Activated effector memory CD4-positive, alpha-beta T cell treated with anti-CD3 and anti-CD28 coated beads, Interleukin-2, amount 50 U/mL, for 16 hours (primary cell): Measurements from ENCODE around the gene COG3.

ENCODE experiments used
- DNase-seq: peaks from one replicate; pipeline ENCODE4 v3.0.0-alpha.2; 2020

Gene COG3

GRCh38 chr13:45548281-45548680, 83.5 kb downstream of the COG3 start:
- no peak for DNase-seq

DNA sequence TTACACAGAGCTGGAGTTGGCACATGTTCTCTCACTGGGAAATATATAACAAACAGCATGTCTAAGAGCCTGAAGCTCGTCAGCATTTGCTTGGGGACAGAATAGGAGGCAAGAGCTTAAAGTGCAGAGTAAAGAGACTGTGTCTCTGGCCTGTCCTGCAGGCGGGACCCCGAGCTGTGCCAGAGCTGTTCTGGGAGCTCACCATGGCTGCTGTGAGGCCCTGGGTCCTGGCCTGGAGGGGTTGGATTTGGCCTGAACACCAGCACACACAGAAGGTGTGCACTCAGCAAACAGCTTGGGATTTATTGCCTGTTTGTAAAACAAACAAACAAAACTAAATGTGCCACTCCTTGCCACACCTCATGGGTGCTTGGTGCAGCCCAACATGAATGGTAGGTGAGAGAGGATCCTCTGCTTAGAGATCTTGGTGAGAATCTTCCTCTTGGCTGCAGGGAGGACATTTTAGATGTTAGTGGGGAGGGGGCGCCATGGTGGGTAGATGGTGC, 89.9 kb downstream of the COG3 start:
- DNase-seq: no peak

- DNase-seq: no peak
Measured at GRCh38 chr13:45564133-45564776, 99.5 kb downstream of the COG3 start.

DNA sequence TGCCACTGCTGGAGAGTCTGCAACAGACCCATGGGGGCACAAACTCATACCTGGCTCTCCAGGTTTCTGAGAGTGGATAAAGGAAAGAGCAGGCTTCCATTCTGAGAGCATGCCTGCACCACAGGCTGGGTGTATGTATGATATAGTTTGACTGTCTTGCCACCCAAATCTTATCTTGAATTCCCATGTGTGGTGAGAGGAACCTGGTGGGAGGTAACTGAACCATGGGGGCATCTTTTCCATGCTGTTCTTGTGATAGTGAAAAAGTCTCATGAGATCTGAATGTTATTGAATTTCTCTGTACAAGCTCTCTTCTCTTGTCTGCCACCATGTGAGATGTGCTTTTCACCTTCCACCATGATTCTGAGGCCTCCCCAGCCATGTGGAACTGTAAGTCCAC, 100.6 kb downstream of the COG3 start:
- no peak for DNase-seq

DNA sequence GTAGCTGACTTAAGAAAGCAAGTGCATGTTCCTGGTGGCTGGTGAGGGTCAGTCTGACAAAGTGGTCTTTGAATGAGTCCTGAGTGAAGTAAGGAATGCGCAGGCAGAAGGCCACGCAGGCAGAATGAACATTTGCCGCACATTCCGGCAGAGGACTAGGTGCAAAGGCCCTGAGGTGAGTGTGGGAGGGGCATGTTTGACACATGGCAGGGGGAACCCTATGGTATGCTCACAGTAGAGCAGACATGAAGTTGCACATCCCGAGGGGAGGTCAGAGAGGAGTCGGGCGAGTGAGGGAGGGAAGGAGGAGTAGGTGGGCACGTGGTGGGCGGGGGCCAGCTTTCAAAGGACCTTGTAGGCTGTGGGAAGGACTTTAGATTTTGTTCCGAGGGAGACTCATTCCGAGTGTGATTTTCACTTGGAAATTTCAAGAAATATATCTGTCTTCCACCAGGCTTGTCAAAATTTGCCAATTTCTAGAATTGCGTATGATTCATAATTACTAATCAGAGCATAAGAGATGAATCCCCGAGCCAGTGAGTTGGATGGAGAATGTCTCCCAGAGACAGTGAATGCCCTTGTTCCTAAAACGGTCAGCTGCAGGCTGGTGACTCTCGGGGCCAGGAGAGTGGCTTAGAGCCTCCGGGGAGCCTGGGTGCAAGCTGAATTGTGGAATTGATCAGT, 110.5 kb downstream of the COG3 start:
- no peak for DNase-seq

DNA sequence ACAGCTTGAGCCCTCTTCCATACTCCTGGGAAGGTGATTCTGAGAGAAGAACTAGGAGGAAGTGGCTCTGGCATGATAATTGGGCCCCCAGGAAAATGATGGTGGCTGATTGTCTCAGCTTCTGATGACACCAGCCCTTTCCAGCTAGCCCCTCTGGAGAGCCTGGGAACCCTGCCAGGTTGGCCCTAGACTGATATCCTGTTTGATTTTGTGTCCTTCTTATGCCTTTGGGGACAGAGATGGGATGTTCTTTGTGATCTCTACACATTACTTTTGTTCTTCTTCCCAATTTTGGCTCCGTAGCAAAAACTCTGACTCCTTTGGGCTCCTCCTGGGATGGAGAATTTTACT, 111.1 kb downstream of the COG3 start:
- DNase-seq: no peak

GRCh38 chr13:45576466-45576865, 111.7 kb downstream of the COG3 start:
- DNase-seq: no peak

DNA sequence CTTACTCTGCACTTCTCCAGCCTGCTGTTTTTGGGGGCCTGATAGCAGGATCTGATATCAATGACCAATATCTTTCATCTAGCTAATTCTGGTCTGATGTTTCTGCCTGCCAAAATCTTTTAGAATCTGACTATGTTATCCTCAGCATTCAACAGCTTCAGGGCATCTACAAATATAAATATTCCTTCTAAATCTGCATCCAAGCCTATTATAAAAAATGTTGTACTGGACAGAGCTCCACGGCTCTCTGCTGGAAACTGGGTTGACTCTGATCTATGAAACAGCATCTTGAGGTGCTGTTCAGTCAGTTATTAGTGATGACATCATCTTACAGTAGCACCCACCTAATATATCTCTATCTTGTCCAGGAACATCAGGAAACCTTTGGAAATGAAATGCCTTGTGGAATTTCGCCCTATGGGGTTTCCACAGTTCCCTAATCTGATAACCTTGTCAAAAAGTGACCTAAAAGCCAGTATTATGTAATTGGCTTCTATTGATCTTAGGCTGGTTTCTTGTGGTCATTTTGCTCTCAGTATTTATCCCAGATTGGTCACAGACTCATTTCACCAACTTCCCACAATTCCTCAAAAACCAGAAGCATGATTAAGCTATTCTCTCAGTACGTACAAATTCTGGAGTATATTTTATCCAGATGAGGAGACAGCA, 117.8 kb downstream of the COG3 start:
- no peak for DNase-seq

DNA sequence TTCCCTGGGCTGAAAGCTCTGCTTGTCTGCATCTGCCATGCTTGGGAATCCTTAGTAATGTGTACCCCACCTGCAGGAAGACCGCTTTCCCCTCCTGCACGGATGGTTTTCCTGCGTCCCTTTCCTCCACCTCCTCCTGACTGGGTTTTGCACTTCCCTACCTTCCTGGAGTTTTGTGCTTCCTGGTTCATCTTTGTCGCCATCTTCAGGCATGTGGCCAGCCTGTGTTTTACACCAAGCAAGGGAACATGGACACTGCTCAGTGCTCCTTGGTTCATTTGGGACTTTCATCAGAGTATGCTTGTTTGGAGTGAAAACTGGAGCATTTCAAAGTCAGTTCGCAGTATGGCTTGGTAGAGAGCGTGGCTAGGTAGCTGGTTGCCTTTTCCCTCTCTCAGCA, 120.1 kb downstream of the COG3 start:
- no peak for DNase-seq
